ENCODE measurements around the gene KCNAB2.

Gene KCNAB2

GRCh38 chr1:6101826-6102531, 56.3 kb downstream of the KCNAB2 start:
- H3K4me3 ChIP-seq (replicated peaks in 1 of 2; ENCODE audit: low read depth in 2 of 2, low read length in 2 of 2) = no peak overlapping the region
- no peak for DNase-seq (ENCODE audit: low read depth in 2 of 2)
- no peak for TF ChIP-seq CTCF (IDR thresholded peaks at IDR 0.05; ENCODE audit: low read depth, low read length)

GRCh38 chr1:6102532-6102845, 56.8 kb downstream of the KCNAB2 start:
- DNase-seq (ENCODE audit: low read depth in 2 of 2) = no peak
- no peak for TF ChIP-seq CTCF (IDR thresholded peaks at IDR 0.05; ENCODE audit: low read depth, low read length)
- H3K4me3 ChIP-seq (replicated peaks in 1 of 2; ENCODE audit: low read depth in 2 of 2, low read length in 2 of 2) = no peak overlapping the region

GRCh38 chr1:6103111-6103853, 57.6 kb downstream of the KCNAB2 start:
- DNase-seq (ENCODE audit: low read depth in 2 of 2) = no peak
- H3K4me3 ChIP-seq (replicated peaks in 1 of 2; ENCODE audit: low read depth in 2 of 2, low read length in 2 of 2) = no peak overlapping the region

GRCh38 chr1:6103854-6104530, 58.3 kb downstream of the KCNAB2 start:
- no peak for DNase-seq (ENCODE audit: low read depth in 2 of 2)
- no peak for TF ChIP-seq CTCF (IDR thresholded peaks at IDR 0.05; ENCODE audit: low read depth, low read length)
- H3K4me3 ChIP-seq (replicated peaks in 1 of 2; ENCODE audit: low read depth in 2 of 2, low read length in 2 of 2) = no peak overlapping the region

More at GRCh38 chr1:6103111-6103853, 57.6 kb downstream of the KCNAB2 start:
- no peak for TF ChIP-seq CTCF (IDR thresholded peaks at IDR 0.05; ENCODE audit: low read depth, low read length)

GRCh38 chr1:6104631-6105030, 58.9 kb downstream of the KCNAB2 start:
- DNase-seq (ENCODE audit: low read depth in 2 of 2) = no peak
- H3K4me3 ChIP-seq (replicated peaks in 1 of 2; ENCODE audit: low read depth in 2 of 2, low read length in 2 of 2) = no peak overlapping the region
- no peak for TF ChIP-seq CTCF (IDR thresholded peaks at IDR 0.05; ENCODE audit: low read depth, low read length)

- no peak for DNase-seq (ENCODE audit: low read depth in 2 of 2)
- H3K4me3 ChIP-seq (replicated peaks in 1 of 2; ENCODE audit: low read depth in 2 of 2, low read length in 2 of 2) = no peak overlapping the region
- TF ChIP-seq CTCF (IDR thresholded peaks at IDR 0.05; ENCODE audit: low read depth, low read length) = no peak
Observed at GRCh38 chr1:6105218-6105679, 59.6 kb downstream of the KCNAB2 start.

All from cardiac fibroblast (primary cell).